Measurements from ENCODE around the gene TMEM127. TPM values are rescaled to one million over a fixed set of nuclear protein-coding genes. Genes with fewer than 3 reads are reported as not detected.

TMEM127 gene
- total RNA-seq, 4 donors from 2014 or later: 18.5 to 131 (median 82.0) TPM

DNA sequence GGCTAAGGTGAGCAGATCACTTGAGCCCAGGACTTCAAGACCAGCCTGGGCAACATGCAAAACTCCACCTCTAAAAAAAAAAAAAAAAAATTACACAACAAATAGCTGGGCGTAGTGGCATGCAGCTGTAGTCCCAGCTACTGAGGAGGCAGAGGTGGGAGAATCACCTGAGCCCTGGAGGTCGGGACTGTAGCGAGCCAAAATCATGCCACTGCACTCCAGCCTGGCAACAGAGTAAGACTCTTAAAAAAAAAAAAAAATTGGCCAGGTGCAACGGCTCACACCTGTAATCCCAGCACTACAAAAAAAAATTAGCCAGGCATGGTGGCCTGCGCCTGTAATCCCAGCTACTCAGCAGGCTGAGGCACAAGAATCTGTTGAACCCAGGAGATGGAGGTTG is 64.5 kb downstream of the TMEM127 start:
- in situ Hi-C loops (cut with MboI; ENCODE audit: low pct_ligation_motif_present in 1 of 4, low pct_unique_long_range_greater_than_20kb in 1 of 4, low sequenced_read_pairs in 3 of 4) (no loop called here), intact Hi-C loops (cut with DNase I; ENCODE audit: low total_unique reads) (no loop called here)
- Histone ChIP-seq H3K4me1 (peaks cover 32 to 95% (median 58%) of the 10 kb centered on the region in 4 donors), H3K4me3 (no peak overlapping the region), H3K9me3 (no peaks in the 10 kb centered on the region), H3K27ac (no peak overlapping the region), H3K36me3 (no peaks in the 10 kb centered on the region), H3K27me3 (no peaks in the 10 kb centered on the region)
- no peak for DNase-seq
- TF ChIP-seq, protein P1, sequence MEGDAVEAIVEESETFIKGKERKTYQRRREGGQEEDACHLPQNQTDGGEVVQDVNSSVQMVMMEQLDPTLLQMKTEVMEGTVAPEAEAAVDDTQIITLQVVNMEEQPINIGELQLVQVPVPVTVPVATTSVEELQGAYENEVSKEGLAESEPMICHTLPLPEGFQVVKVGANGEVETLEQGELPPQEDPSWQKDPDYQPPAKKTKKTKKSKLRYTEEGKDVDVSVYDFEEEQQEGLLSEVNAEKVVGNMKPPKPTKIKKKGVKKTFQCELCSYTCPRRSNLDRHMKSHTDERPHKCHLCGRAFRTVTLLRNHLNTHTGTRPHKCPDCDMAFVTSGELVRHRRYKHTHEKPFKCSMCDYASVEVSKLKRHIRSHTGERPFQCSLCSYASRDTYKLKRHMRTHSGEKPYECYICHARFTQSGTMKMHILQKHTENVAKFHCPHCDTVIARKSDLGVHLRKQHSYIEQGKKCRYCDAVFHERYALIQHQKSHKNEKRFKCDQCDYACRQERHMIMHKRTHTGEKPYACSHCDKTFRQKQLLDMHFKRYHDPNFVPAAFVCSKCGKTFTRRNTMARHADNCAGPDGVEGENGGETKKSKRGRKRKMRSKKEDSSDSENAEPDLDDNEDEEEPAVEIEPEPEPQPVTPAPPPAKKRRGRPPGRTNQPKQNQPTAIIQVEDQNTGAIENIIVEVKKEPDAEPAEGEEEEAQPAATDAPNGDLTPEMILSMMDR (IDR thresholded peaks at IDR 0.05): no peak
- TF ChIP-seq EP300 (IDR thresholded peaks at IDR 0.05; ENCODE audit: low read depth) (no peak), POLR2AphosphoS5 (IDR thresholded peaks at IDR 0.05) (no peak), POLR2A (IDR thresholded peaks at IDR 0.05) (no peak)
- WGBS, 2 donors (ENCODE audit: low coverage in 1 of 2): 42 to 55% methylated on average over 4 to 5 of the region's 5 CpGs

DNA sequence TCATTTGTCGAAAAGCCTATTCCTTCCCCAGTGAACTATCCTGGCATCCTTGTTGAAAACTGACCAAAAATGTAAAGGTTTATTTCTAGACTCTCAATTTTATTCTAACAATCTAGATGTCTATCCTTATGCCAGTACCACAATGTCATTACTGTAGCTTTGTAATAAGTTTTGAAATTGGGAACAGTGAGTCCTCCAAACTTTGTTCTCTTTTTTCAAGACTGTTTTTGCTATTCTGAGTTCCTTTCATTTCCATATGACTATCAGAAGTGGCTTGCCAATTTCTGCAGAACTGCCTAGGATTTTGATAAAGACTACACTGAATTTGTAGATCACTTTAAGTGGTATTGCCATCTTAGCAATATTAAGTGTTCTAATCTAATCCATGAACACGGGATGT is 66.9 kb downstream of the TMEM127 start:
- no peak overlapping the region for H3K4me3 ChIP-seq
- H3K36me3 ChIP-seq: peaks cover 0 to 14% (median 6%) of the 10 kb centered on the region in 4 donors
- 84 to 100% methylated on average over 2 of the region's 2 CpGs for WGBS, 2 donors (ENCODE audit: low coverage in 1 of 2)
- TF ChIP-seq, protein P1 (IDR thresholded peaks at IDR 0.05): no peak
- TF ChIP-seq EP300 (IDR thresholded peaks at IDR 0.05; ENCODE audit: low read depth) (no peak), POLR2A (IDR thresholded peaks at IDR 0.05) (no peak), POLR2AphosphoS5 (IDR thresholded peaks at IDR 0.05) (no peak)
- intact Hi-C loops (cut with DNase I; ENCODE audit: low total_unique reads) (no loop called here), in situ Hi-C loops (cut with MboI; ENCODE audit: low pct_ligation_motif_present in 1 of 4, low pct_unique_long_range_greater_than_20kb in 1 of 4, low sequenced_read_pairs in 3 of 4) (loop anchor here in 1 of 4 donors (25.0 kb wide), 1 partner anchor 187 kb away; no protein-coding TSS in a partner anchor)
- peak overlapping the region in 1 of 4 donors; percentile 4 for H3K27ac ChIP-seq
- peaks cover 18 to 86% (median 43%) of the 10 kb centered on the region in 4 donors for H3K4me1 ChIP-seq
- H3K27me3 ChIP-seq: no peaks in the 10 kb centered on the region
- DNase-seq: no peak
- no peaks in the 10 kb centered on the region for H3K9me3 ChIP-seq

Other genes starting within 250 kb of the TMEM127 start
- 1 to 10 TPM; 1.4 to 3.7 (median 2.7) TPM for gene GPAT2, start 231.1 kb downstream of the TMEM127 start, total RNA-seq
- gene ADRA2B, start 149.4 kb downstream of the TMEM127 start, total RNA-seq: under 1 TPM in 2 of 4 donors, not detected in 2; 0.27 to 0.32 TPM
- under 1 TPM in 1 of 4 donors, not detected in 3; 0.95 TPM for gene ASTL, start 127.5 kb downstream of the TMEM127 start, total RNA-seq
- 10 to 100 TPM in 1 of 4 donors, 1 to 10 TPM in 2, not detected in 1; 1.6 to 25.1 (median 9.1) TPM for gene DUSP2, start 120.6 kb downstream of the TMEM127 start, total RNA-seq
- 100 to 1,000 TPM in 3 of 4 donors, 10 to 100 TPM in 1; 74.1 to 155 (median 139) TPM for gene STARD7, start 57.2 kb downstream of the TMEM127 start, total RNA-seq
- 100 to 1,000 TPM; 114 to 220 (median 143) TPM for gene CIAO1, start 228 bp upstream of the TMEM127 start, total RNA-seq
- 100 to 1,000 TPM in 1 of 4 donors, 10 to 100 TPM in 3; 81.4 to 106 (median 86.8) TPM for gene SNRNP200, start 39.5 kb upstream of the TMEM127 start, total RNA-seq
- gene ITPRIPL1, start 59.3 kb upstream of the TMEM127 start, total RNA-seq: 1 to 10 TPM in 1 of 4 donors, under 1 TPM in 2, not detected in 1; 0.41 to 2.6 (median 0.95) TPM
- gene NCAPH, start 69.8 kb upstream of the TMEM127 start, total RNA-seq: 10 to 100 TPM in 1 of 4 donors, 1 to 10 TPM in 2, under 1 TPM in 1; 0.79 to 38.6 (median 1.8) TPM
- gene NEURL3, start 239.4 kb upstream of the TMEM127 start, total RNA-seq: 1 to 10 TPM in 2 of 4 donors, under 1 TPM in 1, not detected in 1; 0.32 to 7.9 (median 7.0) TPM